Dedifferentiated amniotic fluid mesenchymal stem cell (primary cell): Measurements from ENCODE around the gene CCDC18.
"Not testable (repeated sequence)": the region's sequence is repeated elsewhere in the genome, so short reads cannot be mapped to it uniquely, and the experiment has no call there.

Source experiments
- DNase-seq: peaks from one replicate; pipeline ENCODE4 v3.0.0-alpha.2; 2016; ENCODE audit errors: extremely low spot score

Gene CCDC18

DNA sequence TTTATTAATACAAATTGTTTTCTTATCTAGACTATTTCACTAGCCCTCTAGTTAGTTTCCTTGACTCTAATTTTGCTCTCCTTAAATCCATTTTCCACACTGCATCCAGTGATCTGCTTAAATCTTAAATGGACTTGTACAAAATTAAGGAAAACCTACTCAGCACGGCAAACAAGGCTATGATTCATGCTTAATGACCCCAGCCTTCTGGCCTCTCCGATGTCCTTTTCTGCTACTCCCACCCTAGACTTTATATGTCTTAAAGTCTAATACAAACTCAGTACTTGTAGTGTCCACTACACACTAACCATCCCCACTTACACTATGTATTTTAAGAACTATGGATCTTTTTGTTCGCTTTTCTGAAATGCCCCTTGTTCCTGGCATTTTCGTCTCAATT is 2.5 kb upstream of the CCDC18 start:
- no peak for DNase-seq

DNA sequence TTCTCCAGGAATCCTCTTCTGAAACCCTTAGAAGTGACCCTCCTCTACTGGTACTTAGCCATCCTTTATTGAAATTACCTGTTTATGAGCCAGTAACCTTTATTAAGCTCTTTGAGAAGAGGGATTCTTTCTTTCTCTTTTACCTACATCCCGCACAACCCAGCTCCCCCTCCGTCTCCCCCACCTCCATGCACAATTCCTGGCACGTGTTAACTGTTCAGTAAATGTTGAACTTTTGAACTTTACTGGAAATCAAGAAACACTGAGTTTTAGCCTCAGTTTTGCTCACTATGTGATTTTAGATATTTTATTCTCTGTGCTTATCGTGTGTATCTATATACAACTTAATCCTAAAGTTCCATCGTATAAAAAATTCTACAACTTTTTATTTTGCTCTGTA is 2.1 kb upstream of the CCDC18 start:
- DNase-seq: no peak

DNA sequence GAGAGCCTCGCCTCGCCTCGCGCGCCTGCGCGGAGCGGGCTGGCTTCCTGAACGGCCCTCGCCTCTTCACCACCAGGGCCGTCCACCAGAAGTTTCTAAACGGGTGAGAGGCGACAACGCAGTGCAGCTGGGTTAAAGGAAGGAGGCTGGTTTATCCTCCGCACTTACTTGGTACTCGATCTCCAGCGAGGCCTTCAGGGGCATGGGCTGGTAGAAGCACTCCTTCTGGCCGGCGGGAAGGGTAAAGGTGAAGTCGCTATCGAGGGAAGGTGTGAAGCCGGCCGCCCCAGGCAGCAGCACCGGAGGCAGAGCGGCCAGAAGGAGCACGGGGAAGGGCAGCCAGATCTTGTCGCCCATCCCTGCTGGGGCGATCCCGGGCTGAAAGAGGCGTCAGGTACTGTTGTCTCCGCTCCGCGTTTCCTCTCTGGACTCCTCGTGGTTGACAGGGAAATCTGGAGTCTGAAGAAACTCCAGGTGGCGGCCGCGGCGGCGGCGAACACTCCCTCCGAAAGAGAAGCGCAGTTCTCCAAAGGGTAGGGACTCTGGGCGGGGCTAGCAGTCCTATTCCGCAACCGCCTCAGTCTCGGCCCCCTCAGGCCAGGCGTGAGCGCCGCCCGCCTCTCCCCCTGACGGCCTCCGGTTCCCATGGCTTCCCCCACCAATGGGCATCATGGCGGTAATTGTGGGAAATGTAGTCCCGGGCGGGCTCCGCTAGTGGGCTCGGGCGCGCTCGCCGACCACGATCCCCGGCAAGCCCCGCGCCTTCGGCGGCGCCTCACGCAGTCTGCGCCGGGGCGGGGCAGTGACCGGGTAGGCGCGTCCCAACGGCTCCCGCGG is 420 bp upstream of the CCDC18 start, which contains the start of gene TMED5:
Gene TMED5, minus strand, starts transcription at position 528 of the 837 bp plus-strand sequence. Its CDS starts 171 bp downstream, at position 357.
- DNase-seq: peak; percentile 98

DNA sequence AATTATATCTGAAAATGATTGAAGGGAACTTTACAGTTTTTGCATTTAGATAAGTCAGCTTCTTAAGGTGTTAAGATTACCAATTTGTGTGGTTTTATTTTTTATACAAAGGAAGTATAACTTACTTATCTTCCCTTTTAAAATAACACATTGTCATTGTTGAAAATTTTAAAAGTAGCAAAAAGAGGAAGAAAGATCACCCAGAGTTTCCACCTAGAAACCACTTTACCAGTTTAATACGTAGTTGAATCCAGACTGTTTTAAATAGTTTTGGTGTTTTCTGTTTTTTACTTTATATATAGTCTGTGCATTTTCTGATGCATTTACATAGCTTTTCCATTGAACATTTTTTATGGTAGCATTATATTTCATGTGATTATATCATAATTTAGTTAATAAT is 6.1 kb downstream of the CCDC18 start:
- DNase-seq: no peak

DNA sequence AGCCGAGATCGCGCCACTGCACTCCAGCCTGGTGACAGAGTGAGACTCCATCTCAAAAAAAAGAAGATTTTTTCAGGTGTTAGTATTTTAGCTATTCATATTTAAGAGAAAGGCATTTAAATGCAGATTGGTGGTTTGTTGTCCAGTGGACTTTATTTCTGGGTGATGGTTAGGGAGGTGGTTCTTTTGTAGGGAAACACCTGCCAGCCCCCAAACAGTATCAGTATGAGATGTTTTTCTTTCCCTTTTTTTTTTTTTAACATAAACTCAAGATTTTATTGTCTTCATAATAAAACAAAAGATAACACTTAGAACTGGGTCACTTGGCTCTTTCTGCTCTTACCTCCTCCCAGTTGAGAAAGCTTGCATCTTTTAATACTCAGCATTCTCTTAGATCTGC is 9.9 kb downstream of the CCDC18 start:
- no peak for DNase-seq

DNA sequence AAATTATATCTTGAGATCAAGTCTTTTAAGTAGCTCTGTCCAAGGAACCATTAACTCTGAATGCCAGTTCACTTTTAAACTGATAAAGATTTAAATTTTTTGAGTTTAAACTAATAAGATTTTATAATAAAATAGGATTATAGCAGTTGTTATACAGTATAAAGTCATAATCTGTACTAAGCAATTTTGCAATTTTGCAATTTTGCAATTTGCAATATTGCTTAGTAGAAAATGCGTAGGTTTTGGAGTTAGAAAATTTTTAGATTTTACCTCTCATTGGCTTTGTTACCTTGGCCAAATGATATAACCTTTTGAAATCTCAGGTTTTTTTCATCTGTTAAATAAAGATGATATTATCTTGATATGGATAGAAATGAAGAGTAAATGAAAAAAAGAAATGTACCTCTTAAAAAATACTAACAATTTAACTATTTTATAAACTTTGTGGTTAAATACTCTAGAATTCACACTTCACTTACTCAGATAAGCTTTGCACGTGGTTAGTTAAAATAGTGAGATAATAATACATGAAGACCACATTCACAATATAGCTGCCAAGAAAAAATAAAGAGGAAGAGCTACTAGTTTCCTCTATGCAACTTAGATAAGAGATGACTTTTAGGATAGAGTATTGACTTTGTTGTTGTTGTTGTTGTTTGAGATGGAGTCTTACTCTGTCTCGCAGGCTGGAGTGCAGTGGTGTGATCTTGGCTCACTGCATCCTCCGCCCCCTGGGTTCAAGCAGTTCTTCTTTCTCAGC is 13.9 kb downstream of the CCDC18 start:
- no peak for DNase-seq

DNA sequence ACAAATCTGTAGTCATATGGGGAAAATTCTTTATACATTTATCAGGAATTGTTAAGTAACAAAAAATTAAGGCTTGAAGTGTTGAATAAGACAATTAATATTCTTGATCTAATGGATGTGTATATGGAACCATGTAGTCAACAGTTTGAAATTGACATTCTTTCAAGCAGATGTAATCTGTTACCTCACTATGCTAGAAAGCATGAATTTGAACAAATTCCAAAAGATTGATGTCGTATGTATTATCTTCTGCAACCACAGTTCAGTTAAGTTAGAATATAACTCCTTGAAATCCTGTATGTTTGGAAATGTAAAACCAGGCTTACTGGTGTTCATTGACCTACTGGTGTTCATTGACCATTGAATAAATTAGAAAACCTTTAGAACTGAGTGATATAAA is 16.1 kb downstream of the CCDC18 start:
- DNase-seq: peak; percentile 26

DNA sequence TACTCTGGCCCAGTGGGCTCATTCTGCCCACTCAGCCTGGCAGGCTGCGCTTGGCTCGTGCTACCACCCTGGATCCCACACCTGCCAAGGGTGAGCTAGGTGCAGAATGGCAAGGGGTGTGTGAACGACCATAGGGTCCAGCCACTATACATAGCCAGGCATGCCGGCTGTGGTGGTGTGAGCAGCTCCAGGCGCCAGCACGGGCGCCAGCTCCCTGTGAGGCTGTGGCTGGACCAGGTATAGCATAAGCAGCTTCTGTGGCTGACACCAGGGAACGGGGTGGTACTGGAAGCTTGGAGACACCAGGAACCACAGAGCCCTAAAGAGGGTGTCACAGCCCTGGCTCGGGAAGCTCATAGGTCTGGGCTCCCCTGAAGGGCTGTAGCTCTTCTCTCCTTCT is 18.6 kb downstream of the CCDC18 start:
- no peak for DNase-seq

DNA sequence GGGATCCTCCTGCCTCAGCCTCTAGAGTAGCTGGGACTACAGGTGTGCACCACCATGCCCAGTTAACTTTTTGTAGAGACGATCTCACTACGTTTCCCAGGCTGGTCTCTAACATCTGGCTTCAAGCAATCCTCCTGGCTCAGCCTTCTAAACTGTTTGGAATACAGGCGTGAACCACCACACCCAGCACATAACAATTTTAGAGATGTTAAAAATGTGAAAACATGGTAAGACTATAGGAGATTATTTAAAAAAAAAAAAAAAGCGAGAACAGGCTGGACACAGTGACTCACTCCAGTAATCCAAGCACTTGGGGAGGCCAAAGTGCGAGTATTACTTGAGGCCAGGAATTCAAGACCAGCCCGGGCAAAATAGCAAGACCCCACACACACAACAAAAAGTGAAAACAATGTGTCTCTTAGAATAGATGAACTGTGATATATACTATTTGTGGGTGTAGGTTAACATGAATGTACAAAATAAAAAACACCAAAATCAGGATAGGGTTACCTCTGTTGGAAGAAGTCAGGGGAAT is 19.6 kb downstream of the CCDC18 start:
- no peak for DNase-seq

DNA sequence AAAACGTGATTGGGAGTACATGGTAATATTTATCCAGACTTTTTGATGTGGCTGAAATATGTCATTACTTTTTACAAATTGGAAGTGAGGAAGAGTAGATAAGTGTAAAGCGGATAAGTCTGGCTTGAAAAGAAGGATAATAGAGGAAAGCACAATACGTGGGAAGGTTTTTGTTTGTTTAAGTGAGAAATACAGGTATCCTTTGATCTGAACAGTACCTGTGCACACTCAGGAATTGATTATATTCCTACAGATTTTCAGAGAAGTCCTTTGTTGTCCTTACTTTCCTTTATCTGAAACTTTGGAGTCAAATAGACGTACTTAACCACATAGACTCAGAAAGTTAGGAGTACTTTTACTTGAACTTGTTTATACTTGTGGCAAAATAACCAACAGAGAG is 20.2 kb downstream of the CCDC18 start:
- DNase-seq: no peak

DNA sequence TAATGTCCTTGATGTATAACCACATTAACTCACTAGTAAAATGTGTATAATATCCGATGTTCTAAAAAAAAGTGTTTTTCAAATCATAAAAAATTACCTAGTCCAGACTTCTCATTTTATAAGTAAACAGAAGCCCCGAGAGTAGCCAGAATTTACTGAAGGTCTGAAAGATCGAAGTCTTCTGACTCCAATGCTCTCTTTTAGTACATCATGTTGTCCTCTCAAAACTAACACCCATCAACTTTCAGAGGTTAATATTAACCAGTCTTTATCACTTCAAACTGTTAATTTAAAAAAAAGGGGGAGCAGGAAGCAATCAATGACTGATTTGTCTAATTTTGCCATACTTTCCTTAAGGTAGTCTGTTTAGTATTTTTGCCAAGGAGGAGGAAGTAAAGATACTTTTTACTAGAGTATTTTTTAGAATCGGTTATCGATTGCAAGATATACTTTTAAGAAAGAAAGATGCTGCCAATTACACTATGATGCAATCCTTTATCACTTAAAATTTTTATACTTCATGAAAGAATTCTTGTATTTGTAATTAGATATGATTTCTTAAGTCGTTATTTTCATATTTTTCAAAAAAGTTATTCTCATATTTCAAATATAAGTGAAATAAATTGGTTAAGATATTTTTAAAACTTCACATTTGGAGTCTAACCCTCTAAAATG is 25.5 kb downstream of the CCDC18 start:
- DNase-seq: no peak

DNA sequence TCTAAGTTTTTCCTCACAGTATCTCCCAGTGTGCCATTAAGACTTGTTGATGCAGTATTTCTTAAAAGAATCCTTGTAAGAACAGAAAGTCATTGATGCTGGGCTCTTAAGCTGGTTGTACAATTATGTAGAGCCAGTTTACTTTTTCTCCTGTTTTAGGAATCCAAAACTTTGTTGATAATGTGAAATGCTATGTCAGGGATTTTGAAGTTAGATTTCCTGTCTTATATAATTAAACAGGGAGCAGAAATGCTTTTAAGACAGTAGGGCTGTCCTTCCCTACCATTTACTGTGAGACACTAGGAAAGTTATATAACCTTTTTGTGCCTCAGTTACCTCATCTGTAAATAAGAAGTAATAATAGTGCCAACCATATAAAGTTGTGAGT is 26.0 kb downstream of the CCDC18 start:
- no peak for DNase-seq

DNA sequence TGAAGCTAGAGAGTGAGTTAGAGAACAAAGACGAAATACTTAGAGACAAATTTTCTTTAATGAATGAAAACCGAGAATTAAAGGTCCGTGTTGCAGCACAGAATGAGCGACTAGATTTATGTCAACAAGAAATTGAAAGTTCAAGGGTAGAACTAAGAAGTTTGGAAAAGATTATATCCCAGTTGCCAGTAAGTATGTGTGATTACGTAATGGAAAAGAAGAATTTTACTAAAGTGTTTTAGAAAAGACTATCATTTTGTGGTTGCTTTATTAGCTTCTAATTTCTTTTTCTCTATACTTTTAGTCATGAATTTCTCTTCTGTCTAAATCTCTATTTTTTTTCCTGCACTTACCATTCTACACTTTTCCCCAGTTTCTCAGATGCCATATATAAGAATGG is 26.7 kb downstream of the CCDC18 start:
- no peak for DNase-seq

DNA sequence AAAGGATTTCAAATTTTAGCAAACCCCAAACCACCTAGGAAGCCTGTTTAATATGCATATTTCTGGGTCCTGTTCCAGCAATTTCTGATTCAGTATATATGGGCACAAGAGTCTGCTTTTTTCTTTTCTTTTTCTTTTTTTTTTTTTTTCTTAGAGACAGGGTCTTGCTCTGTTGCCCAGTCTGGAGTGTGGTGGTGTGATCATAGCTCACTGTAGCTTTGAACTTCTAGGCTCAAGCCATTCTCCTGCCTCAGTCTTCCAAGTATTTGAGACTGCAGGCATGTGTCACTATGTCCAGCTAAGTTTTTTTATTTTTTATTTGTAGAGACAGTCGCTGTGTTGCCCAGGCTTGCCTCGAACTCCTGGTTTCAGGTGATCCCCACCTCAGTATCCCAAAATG is 34.8 kb downstream of the CCDC18 start:
- DNase-seq: no peak

DNA sequence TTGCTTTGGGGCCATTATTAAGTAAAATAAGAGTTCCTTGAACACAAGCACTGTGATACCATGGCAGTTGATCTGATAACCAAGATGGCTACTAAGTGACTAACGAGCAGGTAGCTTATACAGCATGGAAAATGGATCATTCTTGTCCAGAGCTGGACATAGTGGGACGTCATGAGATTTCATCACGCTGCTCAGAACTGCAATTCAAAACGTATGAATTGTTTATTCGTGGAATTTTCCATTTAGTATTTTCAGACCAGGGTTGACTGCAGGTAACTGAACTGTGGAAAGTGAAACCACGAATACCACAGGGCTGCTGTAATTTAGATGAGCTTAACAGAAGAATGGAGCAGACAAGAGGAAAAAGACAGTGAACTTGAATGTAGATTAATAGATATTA is 38.9 kb downstream of the CCDC18 start:
- DNase-seq: no peak

DNA sequence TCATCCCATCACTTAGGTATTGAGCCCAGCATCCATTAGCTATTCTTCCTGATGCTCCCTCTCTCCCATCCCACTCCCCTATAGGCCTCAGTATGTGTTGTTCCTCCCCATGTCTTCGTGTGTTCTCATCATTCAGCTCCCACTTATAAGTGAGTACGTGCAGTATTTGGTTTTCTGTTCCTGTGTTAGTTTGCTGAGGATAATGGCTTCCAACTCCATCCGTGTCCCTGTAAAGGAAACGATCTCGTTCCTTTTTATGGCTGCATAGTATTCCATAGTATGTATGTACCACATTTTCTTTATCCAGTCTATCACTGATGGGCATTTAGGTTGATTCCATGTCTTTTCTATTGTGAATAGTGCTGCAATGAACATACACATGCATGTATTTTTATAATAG is 40.2 kb downstream of the CCDC18 start:
- not testable (repeated sequence) for DNase-seq

DNA sequence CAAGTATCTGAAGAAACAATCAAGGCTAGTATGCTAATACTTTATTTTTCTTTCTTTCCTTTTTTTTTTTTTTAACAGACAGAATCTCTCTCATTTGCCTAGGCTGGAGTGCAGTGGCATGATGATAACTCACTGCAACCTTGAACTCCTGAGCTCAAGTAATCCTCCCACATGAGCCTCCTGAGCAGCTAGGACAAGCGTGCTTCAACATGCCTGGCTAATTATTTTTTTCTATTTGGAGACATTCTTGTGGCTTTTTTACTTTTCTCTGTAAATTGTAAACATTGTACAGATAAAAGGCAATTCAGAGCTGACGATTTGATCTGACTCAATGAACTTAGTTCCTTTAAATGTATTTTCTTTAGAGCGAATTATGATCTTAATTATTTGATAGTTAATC is 41.4 kb downstream of the CCDC18 start:
- DNase-seq: no peak

DNA sequence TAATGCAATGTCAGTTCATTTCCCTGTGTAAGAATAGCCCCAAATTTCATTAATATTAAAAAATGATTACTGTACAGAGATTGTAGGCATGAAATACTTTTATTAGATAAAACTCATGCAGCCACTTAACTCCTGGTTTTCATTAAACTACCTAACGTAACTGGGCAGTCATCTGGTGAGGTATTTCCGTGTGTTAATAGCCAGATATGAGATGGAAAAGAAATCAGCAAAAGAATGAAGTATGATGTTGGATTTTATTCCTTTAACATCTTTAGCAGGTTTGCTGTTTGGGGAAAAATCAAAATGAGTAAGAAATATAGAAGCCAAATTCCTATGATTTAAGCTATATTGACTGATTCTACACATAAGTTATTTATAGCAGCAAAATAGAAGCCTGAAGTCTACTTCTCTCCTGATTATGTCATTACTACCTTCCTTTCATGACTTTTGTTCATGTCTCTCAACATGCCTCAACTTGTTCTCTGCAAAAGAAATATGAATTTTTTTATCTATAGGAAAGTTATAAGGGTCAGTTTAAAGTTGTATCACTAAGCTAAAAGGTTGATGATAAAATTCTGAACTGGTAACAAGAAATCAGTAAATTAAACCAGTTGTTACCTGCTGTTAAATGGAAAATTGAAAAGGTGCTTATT is 42.6 kb downstream of the CCDC18 start:
- DNase-seq: no peak

DNA sequence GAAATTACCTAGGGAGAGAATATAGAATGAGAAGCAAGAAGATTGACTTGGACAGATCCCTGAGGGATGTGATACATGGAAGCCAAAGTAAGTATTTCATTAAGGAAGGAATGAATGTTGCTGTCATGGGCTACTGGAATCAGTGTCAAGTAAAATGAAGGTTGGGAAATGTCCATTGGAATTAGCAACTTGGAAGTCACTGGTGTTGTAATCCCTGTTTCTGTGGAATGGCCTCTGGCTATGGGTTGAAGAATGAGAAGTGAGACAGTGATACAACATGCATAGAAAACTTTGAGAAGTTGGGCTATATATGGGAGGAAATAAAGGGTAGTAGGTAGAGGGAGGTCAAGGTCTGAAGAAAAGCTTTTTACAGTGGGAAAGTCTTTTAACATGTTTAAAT is 54.7 kb downstream of the CCDC18 start:
- DNase-seq: no peak

DNA sequence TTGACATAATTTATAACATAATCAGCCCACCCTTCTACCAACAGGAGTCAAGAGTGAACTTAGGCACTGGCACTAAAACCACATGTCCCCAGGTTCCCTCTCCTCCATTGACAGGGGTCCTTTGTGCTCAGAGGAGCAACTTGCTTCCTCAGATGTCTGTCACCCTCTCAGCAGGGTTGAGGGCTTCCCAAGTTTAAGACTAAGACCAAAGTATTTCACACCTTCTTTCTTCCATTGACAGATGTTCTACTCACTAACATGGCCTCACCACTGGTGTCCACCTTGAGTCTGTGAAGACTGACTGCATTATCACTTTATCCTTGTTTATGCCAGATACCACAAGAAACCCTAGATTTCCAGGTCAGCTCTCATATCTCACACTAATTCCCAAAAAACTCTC is 56.5 kb downstream of the CCDC18 start:
- DNase-seq: no peak

DNA sequence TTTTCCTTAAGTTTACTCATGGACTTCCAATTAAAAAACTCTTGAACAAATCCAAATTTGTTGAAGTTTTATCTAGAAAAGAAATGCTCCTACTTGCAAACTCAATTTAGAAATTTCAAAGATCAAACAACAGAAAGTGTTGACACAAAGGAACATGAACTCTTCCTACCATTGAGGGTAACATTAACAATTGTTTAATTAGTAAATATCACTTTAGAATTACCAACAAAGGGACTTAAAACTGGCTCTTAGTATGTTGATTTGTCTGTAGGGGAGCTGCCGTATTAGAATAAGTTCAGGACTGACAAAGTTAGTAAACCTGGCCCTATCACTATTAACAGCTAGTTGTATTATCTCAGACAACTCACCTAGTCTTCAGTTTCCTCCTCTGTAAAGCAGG is 57.9 kb downstream of the CCDC18 start:
- no peak for DNase-seq

DNA sequence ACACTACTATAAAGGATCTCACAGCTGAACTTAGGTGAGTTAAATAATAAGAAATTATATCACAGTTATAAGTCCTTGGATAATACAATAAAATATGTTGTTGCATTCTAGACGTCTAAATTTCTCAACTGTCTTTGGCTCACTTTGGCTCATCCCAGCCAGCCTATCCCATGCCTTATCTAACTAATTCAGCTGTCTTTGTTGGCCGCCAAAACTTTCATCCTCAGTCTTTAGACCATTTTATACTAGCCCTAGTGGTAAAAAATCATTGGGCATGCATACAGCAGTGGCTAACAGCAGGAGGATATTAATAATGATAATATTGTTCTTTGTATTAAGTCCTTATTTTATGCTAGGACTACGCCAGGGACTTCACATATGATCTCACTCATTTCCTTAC is 59.3 kb downstream of the CCDC18 start:
- no peak for DNase-seq
